Measurements from ENCODE around the gene INHA.

- no peak for TF ChIP-seq USF1 (IDR thresholded peaks at IDR 0.05)
- TF ChIP-seq REST (IDR thresholded peaks at IDR 0.05; ENCODE audit: low read depth), result no peak
These were observed 26.2 kb upstream of the INHA start for GRCh38 chr2:219545943-219546352.

Measured in Ishikawa (cell line).